GM21717 (cell line): ENCODE measurements around the gene ASXL3.

ENCODE experiments used
- ATAC-seq: cut with Tn5 transposase; IDR thresholded peaks from one replicate; pipeline ENCODE4 v1.9.1; 2021; ENCODE audit warnings: mild to moderate bottlenecking, moderate library complexity; ENCODE audit not compliant: unreplicated experiment

Gene ASXL3

DNA sequence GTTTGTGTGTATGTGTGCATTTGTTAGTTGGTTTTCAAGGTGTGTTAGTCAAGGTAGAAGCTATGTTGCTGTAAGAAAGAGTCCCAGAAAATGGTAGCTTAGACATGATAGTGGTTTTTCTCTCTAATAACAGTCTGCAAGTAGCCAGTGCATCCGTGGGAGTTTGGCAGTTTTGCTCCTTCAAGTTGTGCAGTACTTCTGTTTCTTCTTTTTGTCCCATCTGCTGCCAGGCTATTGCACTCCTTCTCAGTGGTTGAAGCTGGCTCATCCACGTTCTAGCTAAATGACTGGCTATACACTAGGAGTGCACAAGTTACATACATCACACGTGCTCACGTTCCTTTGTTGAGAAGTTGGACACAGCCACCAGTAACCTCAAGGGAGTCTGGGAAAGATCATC lies 134.7 kb downstream of the ASXL3 start:
- ATAC-seq = no peak

DNA sequence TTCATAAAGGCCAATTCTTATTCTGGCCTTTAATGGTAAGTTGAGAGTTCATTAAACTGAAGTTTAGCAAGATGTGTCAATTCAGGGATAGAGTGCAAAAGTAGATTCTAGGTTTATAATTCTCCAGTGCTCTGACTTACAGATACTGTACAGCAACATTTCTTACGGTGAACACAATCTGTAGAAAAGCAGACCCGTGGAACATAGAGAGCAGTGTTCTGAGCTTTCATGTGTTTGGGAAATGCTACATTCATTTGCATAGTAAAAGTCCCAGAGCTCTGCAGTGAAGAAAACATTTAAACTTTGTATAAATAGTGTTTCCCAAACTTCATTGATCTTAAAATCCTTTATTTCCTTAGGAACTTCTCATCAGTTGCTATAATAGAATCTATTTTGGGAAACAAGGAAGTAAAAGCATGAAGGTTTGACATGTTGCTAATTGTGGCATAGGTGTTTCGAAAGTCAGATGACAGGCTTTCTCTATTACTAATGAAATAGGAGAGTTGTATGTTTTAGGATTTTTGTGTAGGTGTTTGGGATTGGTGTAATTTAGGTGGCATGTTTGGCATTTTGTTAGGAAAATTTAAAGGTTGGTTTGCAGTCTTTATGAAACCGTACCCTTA lies 138.2 kb downstream of the ASXL3 start:
- ATAC-seq = no peak

DNA sequence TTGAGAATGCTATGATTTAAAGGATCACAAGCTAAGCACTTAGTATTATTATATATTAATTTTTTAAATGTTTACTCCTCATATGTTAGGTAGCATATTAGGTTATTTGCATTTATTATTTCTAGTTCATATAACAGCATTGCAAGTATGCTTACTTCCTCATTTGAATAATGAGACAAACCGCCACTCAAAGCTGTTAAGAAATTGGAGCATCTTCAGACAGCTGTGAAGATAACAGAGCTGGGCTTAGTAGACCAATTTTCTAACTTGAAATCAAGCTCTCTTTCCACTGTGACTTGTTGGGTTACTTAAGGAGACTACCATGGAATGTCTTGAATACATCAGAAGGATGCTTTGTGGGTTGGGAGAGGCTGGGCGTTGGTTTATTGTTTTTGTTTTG lies 139.3 kb downstream of the ASXL3 start:
- no peak for ATAC-seq

DNA sequence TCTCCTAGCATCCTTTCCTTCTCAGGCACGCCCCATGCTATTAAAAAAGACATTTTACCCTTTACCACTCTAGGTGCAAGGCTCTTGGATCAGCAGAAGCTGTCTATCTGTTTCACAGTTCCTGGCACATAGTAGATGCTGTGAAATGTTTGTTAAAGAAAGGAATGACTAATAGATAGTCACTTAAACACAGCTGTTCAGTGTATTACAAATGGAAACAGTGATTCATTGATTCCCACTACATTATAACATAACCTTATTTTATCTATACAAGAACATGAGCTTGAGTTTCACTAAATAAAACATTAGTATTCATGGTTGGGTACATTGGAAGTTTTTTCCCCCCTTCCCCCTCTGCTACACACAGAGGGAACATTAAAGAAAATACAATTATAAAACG lies 142.1 kb downstream of the ASXL3 start:
- ATAC-seq = no peak

DNA sequence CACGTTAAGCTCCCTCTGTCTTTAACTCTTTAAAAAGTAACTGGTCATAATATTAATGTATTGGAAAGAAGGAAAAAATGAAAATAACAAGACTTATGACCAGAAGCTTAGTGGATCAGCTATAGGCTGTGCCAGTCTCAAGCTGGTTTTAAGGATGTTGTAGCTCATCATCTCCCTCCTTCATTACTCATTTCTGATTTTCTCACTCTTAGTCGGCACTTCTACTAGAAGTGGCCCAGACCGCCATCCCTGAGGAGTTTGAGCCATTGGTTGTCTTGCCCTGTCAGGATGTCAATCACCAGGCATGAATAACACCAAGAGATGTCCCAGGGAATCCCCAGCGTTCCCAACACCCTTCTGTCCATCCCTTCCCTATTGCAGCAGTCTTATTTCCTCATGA lies 151.5 kb downstream of the ASXL3 start:
- peak; percentile 82 for ATAC-seq

DNA sequence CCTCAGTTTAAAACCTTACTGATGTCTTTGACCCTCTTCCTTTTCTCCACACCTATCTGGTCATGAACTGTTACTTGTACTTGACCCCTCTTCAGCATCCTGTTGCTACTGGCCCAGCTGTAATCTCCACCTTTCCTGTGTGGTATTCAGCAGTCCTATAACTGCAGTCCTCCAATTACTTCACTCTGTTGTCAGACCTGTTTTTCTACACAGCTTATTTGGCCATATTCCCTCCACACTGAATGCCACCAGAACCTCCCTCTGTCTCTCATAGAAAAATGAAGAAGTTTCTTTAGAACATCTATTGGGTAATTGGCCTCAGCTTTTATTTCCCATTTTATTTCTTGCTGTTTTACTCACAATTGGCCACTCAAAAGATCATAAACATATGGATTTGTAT lies 155.4 kb downstream of the ASXL3 start:
- no peak for ATAC-seq

DNA sequence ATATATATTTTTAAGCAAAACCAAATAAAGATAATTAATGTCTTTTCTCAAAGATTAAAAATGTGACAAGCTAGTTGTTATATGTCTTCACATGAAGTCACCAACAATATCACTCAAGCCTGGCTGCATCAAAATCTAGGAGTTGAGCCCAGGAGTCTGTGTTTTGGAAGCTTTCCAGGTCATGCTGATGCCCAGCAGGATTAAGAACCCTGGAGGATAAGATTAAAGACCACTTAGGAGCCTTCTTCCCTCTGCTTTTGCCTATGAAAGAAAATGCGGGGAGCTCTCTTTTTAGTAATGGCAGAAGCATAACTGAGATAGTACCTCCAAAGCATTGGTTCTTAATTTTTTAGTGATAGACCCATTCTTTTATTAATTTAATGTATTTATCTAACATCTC lies 157.4 kb downstream of the ASXL3 start:
- ATAC-seq = no peak

DNA sequence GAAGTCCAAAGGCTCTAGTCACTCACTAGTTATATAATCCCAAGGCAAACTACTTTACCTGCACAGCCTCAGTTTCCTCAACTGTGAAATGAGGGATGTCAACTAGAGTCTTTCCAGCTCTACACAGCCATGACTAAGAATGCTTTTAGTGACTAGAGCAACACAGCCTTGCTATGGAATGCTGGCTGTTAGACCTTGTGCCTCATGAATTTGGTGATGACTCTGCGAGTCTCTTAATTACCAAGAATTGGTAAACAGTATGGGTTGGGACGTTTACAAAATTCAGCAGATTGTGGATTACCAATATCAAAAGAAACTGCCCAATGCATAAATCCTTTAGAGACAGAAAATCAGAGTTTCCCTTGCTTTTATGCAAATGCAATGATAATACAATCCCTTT lies 163.7 kb downstream of the ASXL3 start:
- ATAC-seq = no peak

DNA sequence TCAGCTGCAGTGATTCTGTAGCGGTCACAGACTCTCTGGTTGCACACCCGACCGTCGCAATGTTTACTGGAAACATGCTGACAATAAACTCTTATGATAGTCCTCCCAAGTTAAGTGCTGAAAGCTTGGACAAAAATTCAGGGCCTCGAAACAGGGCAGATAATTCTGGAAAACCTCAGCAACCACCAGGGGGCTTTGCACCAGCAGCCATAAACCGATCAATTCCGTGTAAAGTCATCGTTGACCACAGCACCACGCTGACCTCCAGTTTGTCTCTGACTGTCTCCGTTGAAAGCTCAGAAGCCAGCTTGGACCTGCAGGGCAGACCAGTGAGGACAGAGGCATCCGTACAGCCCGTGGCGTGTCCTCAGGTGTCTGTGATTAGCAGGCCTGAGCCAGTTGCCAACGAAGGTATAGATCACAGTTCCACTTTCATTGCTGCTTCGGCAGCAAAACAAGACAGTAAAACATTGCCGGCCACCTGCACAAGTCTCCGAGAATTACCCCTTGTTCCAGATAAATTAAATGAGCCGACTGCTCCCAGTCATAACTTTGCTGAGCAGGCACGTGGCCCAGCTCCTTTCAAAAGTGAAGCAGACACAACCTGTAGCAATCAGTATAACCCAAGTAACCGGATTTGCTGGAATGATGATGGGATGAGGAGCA lies 166.1 kb downstream of the ASXL3 start:
- no peak for ATAC-seq

DNA sequence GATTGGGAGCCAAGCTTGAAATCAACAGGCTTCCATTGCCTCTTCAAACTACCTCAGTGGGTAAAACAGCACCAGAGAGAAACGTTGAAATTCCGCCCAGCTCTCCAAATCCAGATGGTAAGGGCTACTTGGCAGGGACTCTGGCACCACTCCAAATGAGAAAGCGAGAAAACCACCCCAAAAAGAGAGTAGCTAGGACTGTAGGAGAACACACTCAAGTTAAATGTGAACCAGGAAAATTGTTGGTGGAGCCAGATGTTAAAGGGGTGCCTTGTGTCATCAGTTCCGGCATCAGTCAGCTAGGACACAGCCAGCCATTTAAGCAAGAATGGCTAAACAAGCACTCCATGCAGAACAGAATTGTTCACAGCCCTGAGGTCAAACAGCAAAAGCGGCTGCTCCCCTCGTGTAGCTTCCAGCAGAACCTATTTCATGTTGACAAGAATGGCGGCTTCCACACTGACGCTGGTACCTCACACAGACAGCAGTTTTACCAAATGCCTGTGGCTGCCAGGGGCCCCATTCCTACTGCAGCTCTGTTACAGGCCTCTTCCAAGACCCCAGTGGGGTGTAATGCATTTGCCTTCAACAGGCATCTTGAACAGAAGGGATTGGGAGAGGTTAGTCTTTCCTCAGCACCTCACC lies 167.3 kb downstream of the ASXL3 start:
- no peak for ATAC-seq

DNA sequence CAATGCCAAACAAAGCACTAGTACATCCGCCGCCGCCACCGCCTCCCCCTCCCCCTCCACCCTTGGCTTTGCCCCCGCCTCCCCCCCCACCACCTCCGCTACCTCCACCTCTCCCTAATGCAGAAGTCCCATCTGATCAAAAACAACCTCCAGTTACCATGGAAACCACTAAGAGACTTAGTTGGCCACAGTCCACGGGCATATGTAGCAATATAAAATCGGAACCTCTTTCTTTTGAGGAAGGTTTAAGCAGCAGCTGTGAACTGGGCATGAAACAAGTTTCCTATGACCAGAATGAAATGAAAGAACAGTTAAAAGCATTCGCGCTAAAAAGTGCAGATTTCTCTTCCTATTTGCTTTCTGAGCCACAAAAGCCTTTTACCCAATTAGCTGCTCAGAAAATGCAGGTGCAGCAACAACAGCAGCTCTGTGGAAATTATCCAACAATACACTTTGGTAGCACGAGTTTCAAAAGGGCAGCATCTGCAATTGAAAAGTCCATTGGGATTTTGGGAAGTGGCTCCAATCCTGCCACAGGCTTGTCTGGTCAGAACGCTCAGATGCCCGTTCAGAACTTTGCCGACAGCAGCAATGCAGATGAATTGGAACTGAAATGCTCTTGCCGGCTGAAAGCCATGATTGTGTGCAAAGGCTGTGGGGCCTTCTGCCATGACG lies 168.0 kb downstream of the ASXL3 start:
- ATAC-seq = no peak

DNA sequence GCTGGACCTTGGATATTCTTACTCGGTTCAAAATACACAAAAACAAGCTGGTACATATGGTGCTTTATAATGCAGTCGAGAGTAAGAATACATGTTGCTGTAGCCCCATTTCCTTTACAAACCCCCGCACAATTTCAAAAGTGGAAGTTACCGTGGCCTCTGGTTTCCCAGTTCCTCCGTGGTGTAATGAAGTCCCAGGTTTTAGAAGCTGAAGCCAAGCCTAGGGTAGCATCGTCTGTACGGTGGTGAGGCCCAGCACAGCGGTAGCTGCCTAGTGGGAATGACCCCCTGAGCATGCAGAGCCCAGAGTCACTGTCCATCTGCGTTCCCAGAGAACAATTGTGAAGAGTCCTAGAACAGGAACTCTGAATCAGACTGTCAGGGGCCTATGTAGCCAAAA lies 171.8 kb downstream of the ASXL3 start:
- ATAC-seq = peak; percentile 51

DNA sequence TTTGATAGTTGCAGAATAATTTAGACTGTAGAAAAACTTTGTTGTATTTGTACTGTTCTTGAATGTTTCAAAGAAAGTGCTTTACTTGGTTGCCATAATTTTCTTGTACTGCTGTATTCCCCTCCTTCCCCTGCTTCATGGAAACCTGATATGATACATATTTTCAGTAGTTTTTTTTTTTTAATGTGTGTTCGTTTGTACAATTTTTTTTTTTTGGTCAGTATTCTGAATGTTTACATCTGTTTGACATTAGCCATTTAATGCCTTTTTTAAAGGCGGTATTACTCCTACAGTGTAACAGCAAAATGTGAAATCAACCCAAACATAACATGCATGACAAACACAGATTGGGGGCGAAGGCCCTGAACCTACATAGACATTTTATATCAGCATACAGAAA lies 172.3 kb downstream of the ASXL3 start:
- ATAC-seq = no peak

DNA sequence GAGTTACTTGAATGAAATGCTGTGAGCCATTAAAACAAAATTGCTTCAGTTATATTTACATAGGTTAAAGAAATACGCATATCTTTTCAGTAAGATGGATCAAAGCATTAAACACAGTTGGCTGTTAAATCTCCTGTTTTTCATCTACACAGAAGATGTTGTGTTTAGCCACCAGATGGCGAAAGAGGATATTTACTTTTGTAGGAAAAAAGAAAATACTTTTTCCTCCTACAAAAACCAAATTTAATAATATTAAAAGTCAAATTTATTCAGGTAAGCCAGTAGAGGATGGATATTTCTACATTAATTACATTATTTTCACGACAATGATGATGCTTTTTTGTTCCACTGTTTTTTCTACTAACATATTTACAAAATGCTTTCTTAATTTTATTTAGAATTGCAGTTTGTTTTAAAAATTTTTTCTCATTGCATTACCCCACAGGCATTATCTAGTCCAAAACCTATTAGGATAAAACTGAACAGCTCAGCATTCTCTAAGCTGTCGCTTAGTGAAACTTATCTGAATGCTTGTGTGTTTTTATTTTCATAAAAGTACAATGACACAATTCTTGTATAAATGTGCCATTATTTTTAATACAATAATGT lies 173.7 kb downstream of the ASXL3 start:
- ATAC-seq = no peak

DNA sequence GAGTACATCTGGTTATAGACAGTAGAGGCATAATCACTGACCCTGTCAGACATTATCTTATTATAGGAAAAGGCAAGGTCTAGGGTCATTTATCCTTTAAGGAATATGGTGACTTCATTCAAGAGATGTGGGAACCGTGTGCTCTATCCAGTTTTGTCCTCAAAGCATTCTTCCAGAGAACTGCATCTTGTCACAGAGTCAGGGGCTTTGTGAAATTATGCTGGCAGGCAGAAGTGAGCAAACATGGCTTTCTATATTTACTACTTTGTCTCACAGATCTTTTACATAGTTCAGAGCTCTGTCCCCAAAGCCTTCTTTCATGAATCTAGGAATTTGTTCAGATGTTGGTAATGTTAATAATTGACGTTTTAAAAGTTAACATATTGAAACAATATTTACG lies 177.4 kb downstream of the ASXL3 start:
- no peak for ATAC-seq

DNA sequence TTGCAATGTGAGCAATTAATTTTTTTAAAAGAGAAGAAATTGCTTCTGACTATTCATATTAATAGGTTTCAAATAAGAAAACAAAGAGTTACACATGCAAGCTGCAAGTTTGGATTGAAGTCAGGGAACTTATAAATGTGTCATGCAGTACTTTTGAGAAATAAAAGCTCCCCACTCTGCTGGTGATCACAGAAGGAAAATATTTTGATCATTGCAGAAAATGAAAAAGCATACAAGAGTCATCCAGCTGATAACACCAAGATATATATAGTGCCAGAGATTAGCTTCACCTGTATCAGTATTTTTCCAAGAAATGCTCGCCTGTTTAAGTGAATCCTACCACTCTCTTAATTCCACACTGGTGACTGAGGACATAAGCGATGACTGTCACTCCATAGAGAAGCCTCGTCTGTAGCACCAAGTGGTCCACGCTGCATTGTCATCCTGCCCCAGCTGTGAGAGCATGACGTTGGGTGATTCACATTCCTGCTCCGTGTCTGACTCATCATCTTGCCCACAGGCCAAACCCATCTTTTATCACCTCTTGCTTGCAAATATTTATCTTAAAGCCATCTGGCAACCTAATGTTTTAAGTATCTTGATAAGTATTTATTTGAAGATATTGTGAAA lies 178.0 kb downstream of the ASXL3 start:
- no peak for ATAC-seq

DNA sequence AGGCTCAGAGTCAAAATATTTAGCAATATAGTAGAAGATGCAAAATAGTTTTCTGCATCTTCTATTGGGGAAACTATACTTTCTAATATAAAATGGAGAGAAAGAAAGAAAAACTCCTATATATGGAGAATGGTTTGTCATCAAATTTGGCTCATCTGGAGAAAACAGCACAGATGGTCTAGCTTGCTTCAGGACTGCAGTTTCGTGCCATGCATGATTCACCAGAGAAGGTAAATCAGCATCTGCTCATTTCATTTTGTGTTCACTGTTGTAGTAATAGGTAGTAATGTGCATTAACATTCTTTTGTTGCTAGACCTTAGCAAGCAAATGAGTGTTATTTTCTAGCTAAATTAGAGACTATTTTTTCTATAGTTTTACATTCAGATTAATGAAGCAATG lies 179.0 kb downstream of the ASXL3 start:
- ATAC-seq = no peak

DNA sequence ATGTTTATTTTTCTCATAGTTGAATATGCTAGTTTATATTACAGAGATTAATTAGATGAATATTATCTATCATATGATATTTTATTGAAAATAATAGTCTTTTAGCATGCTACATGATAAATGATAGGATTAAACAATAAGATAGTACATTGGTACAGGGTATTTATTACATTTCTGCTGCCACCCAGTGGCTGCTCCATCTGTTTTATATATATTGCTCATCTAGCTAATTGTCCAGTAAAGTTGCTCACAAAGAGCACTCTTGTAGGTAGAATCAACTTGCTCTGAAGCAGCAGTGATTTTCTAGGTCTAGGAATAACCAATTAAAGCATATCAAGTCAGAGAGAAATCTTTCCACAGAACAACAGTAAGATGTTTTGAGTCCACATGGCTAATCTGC lies 183.3 kb downstream of the ASXL3 start:
- ATAC-seq = no peak

DNA sequence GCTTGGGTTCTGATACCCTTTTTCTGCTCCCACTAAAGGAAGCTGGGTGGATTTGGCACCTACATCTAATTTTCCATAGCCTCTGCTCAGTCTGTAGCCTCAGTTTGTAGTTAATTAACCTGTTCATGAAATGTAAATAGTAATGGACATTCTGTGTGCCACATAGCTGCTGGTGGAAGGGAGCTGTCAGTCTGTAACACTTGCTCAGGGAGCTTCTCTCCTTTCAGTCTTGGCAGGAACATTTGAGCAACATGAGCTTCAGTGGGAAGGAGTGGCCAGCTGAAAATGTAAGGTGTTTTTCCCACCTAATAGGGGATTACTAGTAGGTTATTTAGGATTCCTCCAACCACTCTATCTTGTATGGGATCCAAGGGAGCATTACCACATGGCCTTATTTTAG lies 203.4 kb downstream of the ASXL3 start:
- no peak for ATAC-seq
